HAP-1 (cell line): Measurements from ENCODE around the gene CTIF.

Experiments
- DNase-seq, 2 experiments: peaks; one replicate each; pipeline ENCODE4 v3.0.0-alpha.2; 2016 to 2020; ENCODE audit warnings: low spot score in 2 of 2
- H3K27me3 ChIP-seq: fragments of 250-450 bp; sonication (Bioruptor Pico); 2 replicates; pipeline ENCODE4 v1.5.1; 2020; ENCODE audit warnings: low read depth, mild to moderate bottlenecking, moderate library complexity
- H3K36me3 ChIP-seq: fragments of 250-450 bp; sonication (Bioruptor Pico); replicated peaks from 2 replicates; pipeline ENCODE4 v1.5.1; 2020; ENCODE audit warnings: mild to moderate bottlenecking
- H3K4me1 ChIP-seq: fragments of 250-450 bp; sonication (Bioruptor Pico); 2 replicates; pipeline ENCODE4 v1.5.1; 2020; ENCODE audit warnings: mild to moderate bottlenecking
- H3K4me3 ChIP-seq: fragments of 250-450 bp; sonication (Bioruptor Pico); 2 replicates; pipeline ENCODE4 v1.5.1; 2020; ENCODE audit warnings: mild to moderate bottlenecking, moderate library complexity
- H3K9me3 ChIP-seq: fragments of 250-450 bp; sonication (Bioruptor Pico); 2 replicates; pipeline ENCODE4 v1.5.1; 2020; ENCODE audit warnings: mild to moderate bottlenecking, moderate library complexity
- in situ Hi-C: fragments of 300-500 bp; cut with MboI; formaldehyde crosslinking; loops from 3 replicates; pipeline ENCODE4 v1.14.3; 2020; ENCODE audit warnings: low sequenced_read_pairs, inconsistent platforms, mixed read lengths

The CTIF gene

DNA sequence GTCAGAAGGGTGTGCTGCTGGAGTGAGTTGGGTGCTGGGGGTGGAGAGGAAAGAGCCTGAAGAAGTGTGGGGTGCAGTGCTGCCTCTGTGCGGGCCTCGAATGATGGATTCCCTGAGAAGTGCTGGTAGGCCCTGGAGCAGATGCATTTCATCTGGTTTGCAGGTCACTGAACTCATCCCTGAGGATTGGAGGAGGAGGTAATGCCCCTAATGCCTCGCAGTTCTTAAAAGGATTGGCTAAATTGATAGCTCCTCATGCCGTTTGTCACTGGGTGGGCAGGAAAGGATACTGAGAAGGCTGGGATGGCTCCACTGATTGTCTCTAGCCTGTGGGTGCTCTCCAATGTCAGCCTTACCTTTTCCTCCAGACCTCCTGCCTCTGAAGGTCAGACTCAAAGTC is 74.1 kb downstream of the CTIF start:
- H3K36me3 ChIP-seq = no peaks in the 10 kb centered on the region
- no peaks in the 10 kb centered on the region for H3K4me1 ChIP-seq
- no peaks in the 10 kb centered on the region for H3K9me3 ChIP-seq
- no peak overlapping the region for H3K4me3 ChIP-seq
- no peaks in the 10 kb centered on the region for H3K27me3 ChIP-seq
- in situ Hi-C loops = no loop called here
- no peak for DNase-seq

DNA sequence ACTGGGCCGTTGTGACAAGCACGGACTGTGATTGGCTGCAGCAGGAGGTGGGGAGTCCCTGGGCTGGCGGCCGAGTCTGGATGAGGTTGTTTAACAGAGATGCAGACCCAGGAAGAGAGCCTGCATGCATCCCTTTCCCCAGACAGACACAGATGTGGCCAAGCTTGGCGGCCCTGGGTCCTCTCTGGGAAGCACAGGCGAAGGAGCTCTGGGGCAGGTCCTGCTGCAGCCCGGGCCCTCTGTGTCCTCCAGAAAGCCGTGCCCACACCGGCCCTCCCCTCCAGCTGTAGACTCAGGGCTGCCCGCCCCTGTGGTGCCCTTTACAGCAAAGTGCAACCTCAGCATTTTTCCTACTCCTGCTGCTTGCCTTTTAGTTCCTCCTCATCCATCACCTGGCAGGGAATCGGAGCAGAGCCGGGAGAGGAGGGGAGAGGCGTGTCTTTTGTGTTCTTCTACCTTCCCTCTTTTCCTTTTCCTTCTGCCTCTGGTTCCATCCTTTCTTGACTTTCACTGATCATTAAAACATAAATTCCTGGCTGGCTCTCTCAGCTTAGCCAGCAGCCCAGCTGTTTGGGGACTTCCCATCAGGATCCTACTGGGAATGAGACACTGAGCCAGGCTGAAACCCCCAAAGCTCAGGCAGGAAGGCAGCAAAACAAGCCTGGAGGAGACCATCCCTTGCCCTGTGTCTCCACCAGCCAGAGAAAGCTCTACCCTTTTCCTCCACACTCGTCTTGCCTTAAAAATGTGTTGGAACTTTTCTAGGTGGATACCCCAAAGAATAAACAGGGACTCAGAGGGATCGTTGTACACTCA is 75.0 kb downstream of the CTIF start:
- no peak overlapping the region for H3K4me3 ChIP-seq
- no peaks in the 10 kb centered on the region for H3K4me1 ChIP-seq
- DNase-seq = no peak
- no peaks in the 10 kb centered on the region for H3K27me3 ChIP-seq
- H3K36me3 ChIP-seq = no peaks in the 10 kb centered on the region
- no peaks in the 10 kb centered on the region for H3K9me3 ChIP-seq
- in situ Hi-C loops = no loop called here

DNA sequence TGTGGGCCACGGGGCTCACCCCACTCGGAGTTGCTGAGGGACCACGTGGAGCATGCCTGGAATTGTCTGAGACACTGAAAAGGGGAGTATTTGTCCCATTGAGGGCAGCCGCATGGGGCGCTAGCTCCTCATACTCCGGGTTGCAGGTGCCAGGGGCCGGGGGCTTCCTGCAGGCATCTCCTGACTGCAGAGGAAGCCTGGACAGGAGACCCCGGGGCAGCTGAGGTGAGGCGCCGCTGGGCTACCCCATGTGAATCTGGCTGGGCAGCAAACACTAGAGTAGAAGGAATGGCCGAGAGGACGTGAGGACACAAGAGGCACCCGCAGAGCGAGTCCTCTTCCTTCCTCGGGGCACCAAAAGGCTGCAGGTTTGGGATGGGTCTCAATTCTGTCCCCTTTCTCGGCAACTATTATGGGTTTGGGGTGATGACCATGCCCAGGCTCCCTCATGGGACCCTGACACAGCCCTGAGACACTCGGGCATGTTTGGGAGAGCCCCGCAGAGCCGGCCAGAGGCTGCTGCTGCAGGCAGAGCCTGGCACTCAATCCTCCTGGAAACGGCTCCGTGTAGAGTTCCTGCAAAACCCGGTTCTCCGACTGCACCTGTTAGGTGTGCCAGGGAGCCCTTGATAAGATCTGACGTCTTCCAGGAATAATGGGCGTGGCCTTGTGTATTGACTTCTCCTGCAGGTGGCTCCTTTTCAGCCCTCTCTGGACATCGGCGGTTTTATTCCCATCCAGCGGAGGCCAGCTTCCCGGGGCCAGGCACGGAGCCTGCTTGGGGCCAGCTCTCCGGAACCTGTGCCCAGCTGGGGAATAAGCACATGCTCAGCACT is 77.0 kb downstream of the CTIF start:
- DNase-seq = no peak
- in situ Hi-C loops = no loop called here
- H3K9me3 ChIP-seq = no peaks in the 10 kb centered on the region
- H3K27me3 ChIP-seq = no peaks in the 10 kb centered on the region
- H3K36me3 ChIP-seq = no peaks in the 10 kb centered on the region
- H3K4me3 ChIP-seq = no peak overlapping the region
- H3K4me1 ChIP-seq = no peaks in the 10 kb centered on the region

DNA sequence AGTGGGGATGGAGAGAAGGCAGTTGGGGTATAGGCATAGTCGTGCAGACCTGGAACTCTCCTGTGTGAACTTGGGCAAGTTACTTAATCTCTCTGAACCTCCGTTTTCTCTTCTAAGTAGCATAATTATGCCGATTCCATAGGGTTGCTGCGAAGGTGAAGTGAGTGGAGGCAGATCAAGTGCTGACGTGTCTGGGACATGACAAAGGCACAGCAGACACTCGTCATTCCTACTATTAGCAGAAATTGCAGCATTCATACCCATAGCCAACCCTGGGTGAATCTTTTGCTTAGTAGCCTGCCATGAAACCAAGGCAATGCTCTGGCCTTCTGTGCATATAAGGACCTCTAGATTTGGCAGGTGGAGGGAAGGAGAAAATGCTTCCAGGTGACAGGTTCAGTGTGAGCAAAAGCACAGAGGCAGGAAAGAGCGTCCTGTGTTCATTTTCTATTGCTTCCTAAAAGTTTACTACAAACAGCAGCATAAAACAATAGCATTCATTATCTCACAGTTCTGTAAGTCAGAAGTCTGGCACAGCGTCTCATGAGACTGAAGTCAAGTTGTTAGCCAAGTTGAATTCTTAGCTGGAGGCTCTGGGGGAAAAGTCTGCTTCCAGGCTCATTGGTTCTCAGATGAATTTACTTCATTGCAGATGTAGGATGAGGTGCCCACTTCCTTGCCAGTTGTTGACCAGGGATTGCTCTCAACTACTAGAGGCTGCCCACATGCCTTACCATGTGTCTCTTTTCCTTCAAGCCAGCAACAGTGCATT is 77.8 kb downstream of the CTIF start:
- Histone ChIP-seq H3K36me3 (no peaks in the 10 kb centered on the region), H3K4me3 (no peak overlapping the region), H3K27me3 (no peaks in the 10 kb centered on the region), H3K4me1 (no peaks in the 10 kb centered on the region), H3K9me3 (no peaks in the 10 kb centered on the region)
- in situ Hi-C loops = no loop called here
- no peak for DNase-seq

DNA sequence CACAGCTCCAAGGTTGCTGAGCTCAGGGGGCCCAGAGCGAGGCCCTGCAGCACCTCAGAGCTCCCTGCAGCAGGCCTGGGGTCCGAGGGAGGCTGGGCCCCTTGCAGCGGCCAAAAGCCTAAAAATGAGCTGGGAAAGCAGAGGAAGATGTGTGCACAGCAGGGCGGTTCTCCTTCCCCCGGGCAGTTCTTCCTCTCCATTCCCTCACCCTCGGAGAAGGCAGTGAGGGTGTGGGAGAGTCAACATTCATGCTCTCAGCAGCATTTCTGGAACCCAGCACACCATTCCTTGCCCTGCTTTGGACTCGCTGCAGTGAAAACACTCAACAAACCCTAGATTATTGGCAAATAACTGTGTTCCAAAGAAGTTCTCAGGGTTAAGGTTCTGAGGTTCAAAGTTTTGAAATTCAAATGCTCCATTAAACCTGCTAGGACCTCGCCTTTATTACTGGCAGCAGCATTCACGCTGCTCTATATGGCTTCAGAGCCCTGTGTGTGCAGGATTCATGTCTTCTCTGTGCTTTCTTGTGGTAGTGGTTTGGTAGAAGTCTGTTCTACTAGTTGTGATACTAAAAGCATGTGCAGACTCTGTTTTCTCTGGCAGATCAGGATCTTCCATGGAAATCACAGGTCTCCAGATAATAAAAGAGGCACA is 79.1 kb downstream of the CTIF start:
- Histone ChIP-seq H3K4me1 (no peaks in the 10 kb centered on the region), H3K9me3 (no peaks in the 10 kb centered on the region), H3K4me3 (no peak overlapping the region), H3K36me3 (no peaks in the 10 kb centered on the region), H3K27me3 (no peaks in the 10 kb centered on the region)
- in situ Hi-C loops = no loop called here
- no peak for DNase-seq

DNA sequence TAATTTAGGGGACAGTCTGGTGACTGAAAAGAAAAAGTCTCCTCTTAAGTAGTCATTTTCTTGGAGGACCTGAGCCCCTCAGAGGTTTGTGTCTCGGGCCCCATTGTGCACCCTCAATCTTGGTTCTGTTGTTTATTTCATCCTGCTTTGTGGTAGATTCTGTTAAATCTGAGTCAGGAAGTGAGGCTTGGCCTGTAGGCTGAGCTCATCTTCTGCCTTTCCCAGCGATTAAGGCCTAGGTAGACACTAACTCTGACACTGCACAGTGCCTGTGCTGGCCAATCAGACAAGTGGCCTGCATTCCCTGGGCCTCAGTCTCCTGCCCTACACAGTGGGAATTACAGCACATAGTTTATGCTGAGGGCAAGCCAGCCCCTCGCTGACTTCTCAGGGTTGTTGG is 80.2 kb downstream of the CTIF start:
- in situ Hi-C loops = no loop called here
- no peaks in the 10 kb centered on the region for H3K9me3 ChIP-seq
- no peak overlapping the region for H3K4me3 ChIP-seq
- H3K36me3 ChIP-seq = no peaks in the 10 kb centered on the region
- no peaks in the 10 kb centered on the region for H3K4me1 ChIP-seq
- DNase-seq = no peak
- H3K27me3 ChIP-seq = no peaks in the 10 kb centered on the region

DNA sequence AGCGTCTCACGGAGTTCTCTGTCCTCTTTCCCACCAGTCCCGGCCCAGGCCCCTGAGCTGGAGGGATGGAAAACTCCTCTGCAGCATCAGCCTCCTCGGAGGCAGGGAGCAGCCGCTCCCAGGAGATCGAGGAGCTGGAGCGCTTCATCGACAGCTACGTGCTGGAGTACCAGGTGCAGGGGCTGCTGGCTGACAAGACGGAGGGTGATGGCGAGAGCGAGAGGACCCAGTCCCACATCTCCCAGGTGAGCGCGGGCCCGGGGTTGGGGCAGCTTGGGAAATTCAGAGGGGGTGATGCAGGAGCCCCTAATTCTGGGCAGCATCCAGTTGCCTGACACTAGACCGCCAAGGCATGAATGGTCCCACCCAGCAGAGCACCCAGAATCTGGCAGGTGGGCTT is 80.7 kb downstream of the CTIF start:
- DNase-seq = no peak
- no peaks in the 10 kb centered on the region for H3K27me3 ChIP-seq
- H3K9me3 ChIP-seq = no peaks in the 10 kb centered on the region
- H3K4me3 ChIP-seq = no peak overlapping the region
- in situ Hi-C loops = no loop called here
- H3K36me3 ChIP-seq = no peaks in the 10 kb centered on the region
- H3K4me1 ChIP-seq = no peaks in the 10 kb centered on the region

DNA sequence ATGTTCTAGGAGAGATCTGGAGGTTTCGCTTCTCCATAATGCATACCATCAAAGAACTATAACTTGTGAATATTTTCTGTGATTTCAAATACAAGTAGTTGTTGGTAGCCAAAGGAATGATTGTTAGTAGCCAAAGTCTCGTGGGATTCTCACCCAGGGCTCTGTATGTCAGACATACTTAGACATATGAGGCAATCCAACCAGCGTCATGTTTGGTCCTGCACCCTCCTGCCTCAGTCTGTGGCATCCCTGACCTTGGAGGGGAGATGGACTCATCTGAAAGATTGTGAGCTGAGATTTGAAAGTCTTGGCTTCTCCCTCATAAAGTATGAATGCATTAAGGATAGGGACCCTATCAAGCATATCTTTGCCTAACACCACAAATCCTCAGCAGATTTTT is 81.2 kb downstream of the CTIF start:
- H3K27me3 ChIP-seq = no peaks in the 10 kb centered on the region
- no peaks in the 10 kb centered on the region for H3K36me3 ChIP-seq
- H3K4me1 ChIP-seq = no peaks in the 10 kb centered on the region
- no peaks in the 10 kb centered on the region for H3K9me3 ChIP-seq
- H3K4me3 ChIP-seq = no peak overlapping the region
- in situ Hi-C loops = no loop called here
- no peak for DNase-seq

DNA sequence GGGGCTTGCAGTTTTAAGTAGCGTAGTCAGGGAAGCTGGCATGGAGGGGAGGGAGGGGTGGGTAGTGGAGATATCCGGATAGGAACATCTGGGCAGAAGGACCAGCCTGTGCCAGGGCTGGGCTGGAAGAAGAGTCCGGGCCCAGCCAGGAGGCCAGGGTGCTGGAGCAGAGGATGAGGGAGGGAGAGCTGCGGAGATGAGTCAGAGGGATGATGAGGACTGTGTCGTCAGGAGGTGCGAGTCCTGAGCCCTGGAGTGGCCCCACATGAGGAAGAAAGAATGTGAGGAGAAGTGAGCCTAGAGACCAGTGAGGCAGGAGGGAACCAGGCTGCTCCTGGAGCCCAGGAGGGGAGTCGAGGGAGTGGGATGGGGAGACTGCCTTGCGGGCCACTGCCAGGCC is 82.4 kb downstream of the CTIF start:
- no peaks in the 10 kb centered on the region for H3K27me3 ChIP-seq
- no peak overlapping the region for H3K4me3 ChIP-seq
- DNase-seq = no peak
- in situ Hi-C loops = no loop called here
- no peaks in the 10 kb centered on the region for H3K4me1 ChIP-seq
- no peaks in the 10 kb centered on the region for H3K36me3 ChIP-seq
- H3K9me3 ChIP-seq = no peaks in the 10 kb centered on the region

DNA sequence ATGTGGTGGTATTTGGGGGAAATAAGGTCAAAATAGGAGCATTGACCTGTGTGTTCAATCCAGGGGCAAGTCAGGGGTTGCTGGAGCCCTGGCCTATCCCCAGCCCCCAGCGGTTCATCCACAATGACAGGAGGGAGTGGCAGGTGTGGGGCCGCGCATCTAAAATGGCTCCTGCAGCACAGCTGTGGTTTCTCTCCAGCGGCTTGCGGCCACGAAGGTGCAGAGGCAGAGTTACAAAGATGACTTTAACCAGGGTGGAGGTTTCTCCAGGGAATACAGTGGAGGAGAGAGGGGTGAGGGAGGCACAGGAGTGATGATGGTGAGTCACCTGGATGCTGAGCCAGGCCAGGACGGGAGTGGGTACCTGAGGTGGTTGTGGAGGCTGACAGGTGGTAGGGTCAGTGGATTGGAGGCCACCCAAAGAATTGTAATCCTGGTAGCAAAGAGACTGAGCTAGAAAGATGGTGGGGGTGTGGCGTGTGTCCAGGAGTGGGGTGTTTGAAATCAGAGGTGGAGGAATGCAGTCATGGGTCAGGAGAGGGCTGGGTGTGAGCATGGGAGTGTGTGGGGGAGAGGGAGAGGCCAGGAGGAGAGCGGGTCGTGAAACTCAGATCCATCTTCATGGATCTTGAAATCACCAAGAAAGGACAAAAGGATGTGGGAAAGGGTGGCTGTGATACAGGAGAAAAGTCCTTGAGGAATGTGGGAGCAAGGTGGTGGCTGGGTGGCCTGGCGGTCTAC is 83.2 kb downstream of the CTIF start:
- in situ Hi-C loops = no loop called here
- H3K4me1 ChIP-seq = no peaks in the 10 kb centered on the region
- no peak overlapping the region for H3K4me3 ChIP-seq
- no peaks in the 10 kb centered on the region for H3K36me3 ChIP-seq
- no peaks in the 10 kb centered on the region for H3K27me3 ChIP-seq
- no peaks in the 10 kb centered on the region for H3K9me3 ChIP-seq
- DNase-seq = no peak

DNA sequence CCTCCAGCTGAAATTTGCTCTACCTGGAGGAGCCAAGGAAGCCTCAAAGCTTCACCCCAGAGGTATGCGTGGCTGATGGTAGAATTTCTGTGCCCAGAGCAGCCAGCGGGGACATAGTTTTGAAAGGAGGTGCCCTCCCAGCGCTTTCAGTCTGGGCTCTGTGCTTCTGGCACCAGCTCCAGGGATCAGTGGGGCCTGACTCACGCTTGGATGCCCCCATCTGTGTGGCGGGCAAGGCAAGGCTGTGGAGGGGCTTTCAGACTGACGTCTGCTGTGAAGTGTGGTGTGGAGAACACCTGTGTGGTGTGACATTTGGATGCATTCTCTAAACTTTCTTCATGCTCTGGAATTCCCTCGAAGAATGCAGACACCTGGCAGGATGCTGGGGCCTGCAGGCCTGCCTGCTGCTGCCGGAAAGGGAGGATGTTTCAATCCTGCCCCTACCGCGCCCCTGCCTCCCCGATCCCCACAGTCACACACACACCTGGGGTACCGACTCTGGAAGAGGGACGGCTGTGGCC is 84.1 kb downstream of the CTIF start:
- in situ Hi-C loops = no loop called here
- Histone ChIP-seq H3K27me3 (no peaks in the 10 kb centered on the region), H3K4me1 (no peaks in the 10 kb centered on the region), H3K9me3 (no peaks in the 10 kb centered on the region), H3K4me3 (no peak overlapping the region), H3K36me3 (no peaks in the 10 kb centered on the region)
- no peak for DNase-seq

DNA sequence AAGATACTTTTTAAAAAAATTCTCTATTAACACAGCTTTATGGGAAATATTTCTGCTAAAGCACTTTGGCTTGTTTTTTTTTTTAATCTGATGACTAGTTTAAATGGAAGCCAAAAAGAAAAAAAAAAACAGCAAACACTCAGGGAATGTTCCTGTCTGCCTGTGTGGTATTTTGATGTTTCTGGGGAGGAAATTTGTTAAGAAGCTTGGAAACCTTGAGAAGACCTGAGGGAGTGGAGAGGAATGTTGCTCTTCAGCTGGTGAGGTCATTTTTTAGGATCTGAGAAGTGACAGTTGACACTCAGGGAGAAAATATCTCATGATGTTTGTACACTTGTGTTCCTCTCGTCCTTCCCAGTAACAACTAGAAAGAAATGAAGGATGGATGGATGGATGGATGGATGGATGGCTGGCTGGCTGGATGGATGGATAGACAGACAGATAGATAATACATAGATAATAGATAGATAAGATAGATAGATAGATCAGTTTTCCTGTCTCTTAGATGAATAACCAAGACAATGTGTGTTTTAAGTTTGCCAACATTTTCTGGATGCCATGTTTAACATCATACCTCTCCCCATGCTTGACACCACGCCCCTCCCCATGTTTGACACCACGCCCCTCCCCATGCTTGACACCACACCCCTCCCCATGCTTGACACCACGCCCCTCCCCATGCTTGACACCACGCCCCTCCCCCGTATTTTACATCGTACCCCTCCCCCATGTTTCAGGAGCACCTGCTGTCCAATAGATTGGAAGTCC is 84.8 kb downstream of the CTIF start:
- no peak for DNase-seq
- no peaks in the 10 kb centered on the region for H3K9me3 ChIP-seq
- H3K4me3 ChIP-seq = no peak overlapping the region
- H3K4me1 ChIP-seq = no peaks in the 10 kb centered on the region
- H3K36me3 ChIP-seq = no peaks in the 10 kb centered on the region
- H3K27me3 ChIP-seq = no peaks in the 10 kb centered on the region
- in situ Hi-C loops = no loop called here
